GM23338 (cell line): ENCODE data around the gene TTBK1. TPM values are rescaled to one million over a fixed set of nuclear protein-coding genes. Genes with fewer than 3 reads are reported as not detected.

Experiments used
- ATAC-seq: fragments of 200-7000 bp; cut with Tn5 transposase; 3 replicates; pipeline ENCODE4 v1.9.1; 2020
- DNase-seq: peaks from one replicate; pipeline ENCODE4 v3.0.0-alpha.2; 2015; ENCODE audit warnings: low spot score
- H2AFZ ChIP-seq: fragments of 200-600 bp; sonication (generic); 2 replicates; pipeline ENCODE4 v1.8.0; 2016; ENCODE audit warnings: antibody characterized with exemption, mild to moderate bottlenecking, moderate library complexity
- H3F3A ChIP-seq: fragments of 200-600 bp; sonication (generic); replicated peaks from 2 replicates; pipeline ENCODE4 v1.8.0; 2017; ENCODE audit warnings: antibody characterized with exemption, mixed run types, low read depth
- H3K27ac ChIP-seq: fragments of 200-600 bp; sonication (generic); 2 replicates; pipeline ENCODE4 v1.6.1; 2016; ENCODE audit warnings: low read depth
- H3K27me3 ChIP-seq: fragments of 200-600 bp; sonication (generic); 2 replicates; pipeline ENCODE4 v1.8.0; 2016; ENCODE audit warnings: mild to moderate bottlenecking, mixed run types, moderate library complexity; ENCODE audit not compliant: insufficient read depth
- H3K36me3 ChIP-seq: fragments of 200-600 bp; sonication (generic); 2 replicates; pipeline ENCODE4 v1.8.0; 2016; ENCODE audit warnings: mild to moderate bottlenecking; ENCODE audit not compliant: insufficient read depth
- H3K4me1 ChIP-seq: fragments of 200-600 bp; sonication (generic); 2 replicates; pipeline ENCODE4 v1.8.0; 2016; ENCODE audit warnings: mild to moderate bottlenecking, moderate library complexity; ENCODE audit not compliant: insufficient read depth
- H3K4me2 ChIP-seq: fragments of 200-600 bp; sonication (generic); 2 replicates; pipeline ENCODE4 v1.7.1; 2017; ENCODE audit warnings: mixed run types
- H3K4me3 ChIP-seq: fragments of 200-600 bp; sonication (generic); 2 replicates; pipeline ENCODE4 v1.6.1; 2016; ENCODE audit warnings: mixed run types
- H3K79me2 ChIP-seq: fragments of 200-600 bp; sonication (generic); replicated peaks from 2 replicates; pipeline ENCODE4 v1.8.0; 2017; ENCODE audit warnings: mild to moderate bottlenecking; ENCODE audit not compliant: insufficient read depth
- H3K9me2 ChIP-seq: fragments of 200-600 bp; sonication (generic); 2 replicates; pipeline ENCODE4 v1.8.0; 2017; ENCODE audit not compliant: insufficient read depth
- H4K20me1 ChIP-seq: fragments of 200-600 bp; sonication (generic); replicated peaks from 2 replicates; pipeline ENCODE4 v1.8.0; 2017; ENCODE audit warnings: mild to moderate bottlenecking; ENCODE audit not compliant: insufficient read depth
- H3K27ac Mint-ChIP-seq: 2 replicates; pipeline ENCODE4 v1.8.0; 2020; ENCODE audit warnings: inconsistent platforms, mild to moderate bottlenecking, moderate library complexity, mixed read lengths
- H3K27me3 Mint-ChIP-seq: 3 replicates; pipeline ENCODE4 v1.8.0; 2022; ENCODE audit warnings: low read depth, mild to moderate bottlenecking, moderate library complexity, mixed read lengths, inconsistent platforms; ENCODE audit not compliant: insufficient read depth, poor library complexity
- H3K36me3 Mint-ChIP-seq: 3 replicates; pipeline ENCODE4 v1.8.0; 2021; ENCODE audit warnings: low read depth, mild to moderate bottlenecking, inconsistent platforms, moderate library complexity, mixed read lengths
- H3K4me1 Mint-ChIP-seq: 3 replicates; pipeline ENCODE4 v1.8.0; 2020; ENCODE audit warnings: mild to moderate bottlenecking, inconsistent platforms, mixed read lengths
- H3K4me3 Mint-ChIP-seq: 3 replicates; pipeline ENCODE4 v1.8.0; 2021; ENCODE audit warnings: moderate library complexity, mild to moderate bottlenecking, inconsistent platforms, mixed read lengths
- H3K9me3 Mint-ChIP-seq: 3 replicates; pipeline ENCODE4 v1.8.0; 2020; ENCODE audit warnings: moderate library complexity, mild to moderate bottlenecking, inconsistent platforms, mixed read lengths
- CREB1 ChIP-seq: fragments of 250-450 bp; sonication (Bioruptor Pico); IDR thresholded peaks from 2 replicates; pipeline ENCODE4 v1.5.0; 2020; ENCODE audit warnings: low read depth, mild to moderate bottlenecking, moderate library complexity
- EZH2 ChIP-seq: fragments of 200-600 bp; sonication (generic); IDR thresholded peaks from one replicate; pipeline ENCODE4 v1.8.0; 2017; ENCODE audit warnings: antibody characterized with exemption, mild to moderate bottlenecking, low read depth; ENCODE audit not compliant: unreplicated experiment
- EZH2phosphoT487 ChIP-seq: fragments of 200-600 bp; sonication (generic); IDR thresholded peaks from one replicate; pipeline ENCODE4 v1.8.1; 2018; ENCODE audit warnings: antibody characterized with exemption; ENCODE audit not compliant: unreplicated experiment
- JUNB ChIP-seq: IDR thresholded peaks from one replicate; pipeline ENCODE4 v1.6.1; 2016; ENCODE audit warnings: antibody characterized with exemption; ENCODE audit not compliant: unreplicated experiment
- NANOG ChIP-seq: IDR thresholded peaks from 2 replicates; pipeline ENCODE4 v1.6.1; 2016; ENCODE audit warnings: antibody characterized with exemption, borderline replicate concordance
- POLR2AphosphoS5 ChIP-seq: IDR thresholded peaks from 2 replicates; pipeline ENCODE4 v1.6.1; 2016; ENCODE audit warnings: antibody characterized with exemption, low read depth
- STAT1 ChIP-seq: IDR thresholded peaks from one replicate; pipeline ENCODE4 v1.6.1; 2016; ENCODE audit warnings: antibody characterized with exemption; ENCODE audit not compliant: unreplicated experiment
- ZNF114 ChIP-seq: fragments of 250-450 bp; sonication (Bioruptor Pico); IDR thresholded peaks from 2 replicates; pipeline ENCODE4 v1.5.0; 2020; ENCODE audit warnings: mild to moderate bottlenecking, moderate library complexity
- ZNF331 ChIP-seq: fragments of 250-450 bp; sonication (Bioruptor Pico); IDR thresholded peaks from 2 replicates; pipeline ENCODE4 v1.5.0; 2020; ENCODE audit warnings: low read depth, mild to moderate bottlenecking, moderate library complexity
- polyA plus RNA-seq: library from polyadenylated mRNA; unstranded; fragments of >200 nt; fragmentation: Nextera tagmentation; extraction: Ambion mirVana; gene quantifications from 2 replicates; pipeline ENCODE4 v1.2.1, GENCODE V29; 2016
- total RNA-seq: library from RNA; depleted of rRNA; stranded (reverse); fragments of >200 nt; shearing (Covaris generic); gene quantifications from 2 replicates; pipeline ENCODE4 v1.2.3, GENCODE V29; 2014
- TF ChIP-seq, protein P1 (sequence below), 2 experiments: fragments of 200-600 bp in 1 of 2; sonication (generic) in 1 of 2; conservative IDR thresholded peaks; 2 replicates each; pipeline versions ENCODE4 v1.5.1 to v1.6.1; 2016 to 2017; ENCODE audit warnings: antibody characterized with exemption in 2 of 2, low read depth in 2 of 2, mild to moderate bottlenecking in 2 of 2, moderate library complexity in 1 of 2
- TF ChIP-seq, protein P2 (sequence below): IDR thresholded peaks from one replicate; pipeline ENCODE4 v1.6.1; 2018; ENCODE audit warnings: antibody characterized with exemption; ENCODE audit not compliant: unreplicated experiment

The TTBK1 gene
- total and polyA plus RNA-seq, 2 experiments from 2014 or later = 0.29 to 1.1 TPM

DNA sequence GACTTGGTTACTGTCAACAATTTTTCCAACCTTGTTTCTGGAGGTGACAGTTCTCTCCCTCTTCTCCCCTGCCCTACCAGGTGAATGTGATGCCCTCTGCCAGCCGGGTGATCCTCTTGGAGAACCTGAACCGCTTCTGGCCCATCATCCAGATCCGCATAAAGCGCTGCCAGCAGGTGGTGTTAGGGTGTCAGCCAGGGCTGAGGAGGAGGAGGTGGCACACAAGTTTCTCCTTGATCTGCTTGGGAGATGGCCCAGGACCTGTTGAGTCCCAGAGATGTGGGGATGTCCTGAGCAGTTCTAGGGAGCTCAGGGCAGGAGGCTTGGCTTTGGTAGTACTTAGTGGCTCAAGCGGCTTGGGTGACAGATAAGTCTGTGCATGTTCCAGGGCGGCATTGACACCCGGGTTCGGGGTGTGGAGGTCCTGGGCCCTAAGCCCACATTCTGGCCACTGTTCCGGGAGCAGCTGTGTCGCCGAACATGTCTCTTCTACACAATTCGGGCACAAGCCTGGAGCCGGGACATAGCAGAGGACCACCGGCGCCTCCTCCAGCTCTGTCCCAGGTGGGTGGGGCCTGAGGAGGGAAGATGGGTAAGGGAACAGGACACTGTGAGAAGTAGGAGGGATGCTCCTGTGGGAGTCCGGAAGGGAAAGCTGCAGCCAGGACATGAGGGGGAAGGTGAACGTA lies 40.1 kb upstream of the TTBK1 start:
- no peaks in the 10 kb centered on the region for H3F3A ChIP-seq
- DNase-seq (no peak), ATAC-seq (peak; percentile 28; the same call in 2 of the 3 replicates)
- no peak overlapping the region for H3K4me2 ChIP-seq
- Mint-ChIP-seq H3K4me1 (no peaks in the 10 kb centered on the region; the same call in 1 of the 3 replicates), H3K27ac (no peak overlapping the region), H3K36me3 (no peaks in the 10 kb centered on the region), H3K27me3 (peaks cover 12% of the 10 kb centered on the region), H3K9me3 (no peaks in the 10 kb centered on the region), H3K4me3 (no peak overlapping the region)
- no peak overlapping the region for H3K4me3 ChIP-seq
- H3K27me3 ChIP-seq = no peaks in the 10 kb centered on the region
- no peaks in the 10 kb centered on the region for H4K20me1 ChIP-seq
- no peaks in the 10 kb centered on the region for H3K4me1 ChIP-seq
- no peaks in the 10 kb centered on the region for H3K9me2 ChIP-seq
- no peaks in the 10 kb centered on the region for H3K79me2 ChIP-seq
- no peak overlapping the region for H3K27ac ChIP-seq
- TF ChIP-seq, protein P1, sequence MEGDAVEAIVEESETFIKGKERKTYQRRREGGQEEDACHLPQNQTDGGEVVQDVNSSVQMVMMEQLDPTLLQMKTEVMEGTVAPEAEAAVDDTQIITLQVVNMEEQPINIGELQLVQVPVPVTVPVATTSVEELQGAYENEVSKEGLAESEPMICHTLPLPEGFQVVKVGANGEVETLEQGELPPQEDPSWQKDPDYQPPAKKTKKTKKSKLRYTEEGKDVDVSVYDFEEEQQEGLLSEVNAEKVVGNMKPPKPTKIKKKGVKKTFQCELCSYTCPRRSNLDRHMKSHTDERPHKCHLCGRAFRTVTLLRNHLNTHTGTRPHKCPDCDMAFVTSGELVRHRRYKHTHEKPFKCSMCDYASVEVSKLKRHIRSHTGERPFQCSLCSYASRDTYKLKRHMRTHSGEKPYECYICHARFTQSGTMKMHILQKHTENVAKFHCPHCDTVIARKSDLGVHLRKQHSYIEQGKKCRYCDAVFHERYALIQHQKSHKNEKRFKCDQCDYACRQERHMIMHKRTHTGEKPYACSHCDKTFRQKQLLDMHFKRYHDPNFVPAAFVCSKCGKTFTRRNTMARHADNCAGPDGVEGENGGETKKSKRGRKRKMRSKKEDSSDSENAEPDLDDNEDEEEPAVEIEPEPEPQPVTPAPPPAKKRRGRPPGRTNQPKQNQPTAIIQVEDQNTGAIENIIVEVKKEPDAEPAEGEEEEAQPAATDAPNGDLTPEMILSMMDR (conservative IDR thresholded peaks at IDR 0.05; ENCODE audit: low read depth in 2 of 2) = peak in 1 of 2 experiments; percentile 33; a peak in 2 of 4 replicates
- TF ChIP-seq NANOG = no peak
- no peaks in the 10 kb centered on the region for H3K36me3 ChIP-seq
- no peak overlapping the region for H2AFZ ChIP-seq

DNA sequence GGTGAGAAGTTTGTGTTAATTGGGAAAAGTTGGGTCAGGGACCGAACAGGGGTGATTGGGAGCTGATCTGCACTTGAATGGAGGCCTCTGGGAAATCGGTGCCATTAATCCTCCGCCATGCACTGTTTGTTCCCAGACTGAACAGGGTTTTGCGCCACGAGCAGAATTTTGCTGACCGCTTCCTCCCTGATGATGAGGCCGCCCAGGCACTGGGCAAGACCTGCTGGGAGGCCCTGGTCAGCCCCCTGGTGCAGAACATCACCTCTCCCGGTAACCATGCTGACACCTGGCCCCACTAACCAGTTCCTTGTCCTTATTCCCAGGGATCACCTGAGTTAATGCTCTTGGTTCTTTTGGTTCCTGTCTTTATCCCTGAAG lies 39.6 kb upstream of the TTBK1 start:
- H3K27me3 ChIP-seq = no peaks in the 10 kb centered on the region
- Mint-ChIP-seq H3K4me1 (no peaks in the 10 kb centered on the region; the same call in 1 of the 3 replicates), H3K9me3 (no peaks in the 10 kb centered on the region), H3K36me3 (no peaks in the 10 kb centered on the region), H3K27ac (no peak overlapping the region), H3K4me3 (no peak overlapping the region), H3K27me3 (peaks cover 11% of the 10 kb centered on the region)
- DNase-seq = no peak
- no peaks in the 10 kb centered on the region for H3K36me3 ChIP-seq
- H3F3A ChIP-seq = no peaks in the 10 kb centered on the region
- no peak overlapping the region for H3K4me3 ChIP-seq
- ATAC-seq = no peak
- H2AFZ ChIP-seq = no peak overlapping the region
- H3K4me2 ChIP-seq = no peak overlapping the region
- H3K79me2 ChIP-seq = no peaks in the 10 kb centered on the region
- no peaks in the 10 kb centered on the region for H4K20me1 ChIP-seq
- H3K9me2 ChIP-seq = no peaks in the 10 kb centered on the region
- no peak overlapping the region for H3K27ac ChIP-seq
- no peaks in the 10 kb centered on the region for H3K4me1 ChIP-seq
- TF ChIP-seq STAT1 (no peak), POLR2AphosphoS5 (no peak), NANOG (no peak), EZH2phosphoT487 (no peak), EZH2 (no peak), ZNF331 (CRISPR knock-in tag) (no peak), ZNF114 (no peak), JUNB (no peak), CREB1 (no peak)
- TF ChIP-seq, protein P1 (conservative IDR thresholded peaks at IDR 0.05; ENCODE audit: low read depth in 2 of 2) = no peak
- TF ChIP-seq, protein P2, sequence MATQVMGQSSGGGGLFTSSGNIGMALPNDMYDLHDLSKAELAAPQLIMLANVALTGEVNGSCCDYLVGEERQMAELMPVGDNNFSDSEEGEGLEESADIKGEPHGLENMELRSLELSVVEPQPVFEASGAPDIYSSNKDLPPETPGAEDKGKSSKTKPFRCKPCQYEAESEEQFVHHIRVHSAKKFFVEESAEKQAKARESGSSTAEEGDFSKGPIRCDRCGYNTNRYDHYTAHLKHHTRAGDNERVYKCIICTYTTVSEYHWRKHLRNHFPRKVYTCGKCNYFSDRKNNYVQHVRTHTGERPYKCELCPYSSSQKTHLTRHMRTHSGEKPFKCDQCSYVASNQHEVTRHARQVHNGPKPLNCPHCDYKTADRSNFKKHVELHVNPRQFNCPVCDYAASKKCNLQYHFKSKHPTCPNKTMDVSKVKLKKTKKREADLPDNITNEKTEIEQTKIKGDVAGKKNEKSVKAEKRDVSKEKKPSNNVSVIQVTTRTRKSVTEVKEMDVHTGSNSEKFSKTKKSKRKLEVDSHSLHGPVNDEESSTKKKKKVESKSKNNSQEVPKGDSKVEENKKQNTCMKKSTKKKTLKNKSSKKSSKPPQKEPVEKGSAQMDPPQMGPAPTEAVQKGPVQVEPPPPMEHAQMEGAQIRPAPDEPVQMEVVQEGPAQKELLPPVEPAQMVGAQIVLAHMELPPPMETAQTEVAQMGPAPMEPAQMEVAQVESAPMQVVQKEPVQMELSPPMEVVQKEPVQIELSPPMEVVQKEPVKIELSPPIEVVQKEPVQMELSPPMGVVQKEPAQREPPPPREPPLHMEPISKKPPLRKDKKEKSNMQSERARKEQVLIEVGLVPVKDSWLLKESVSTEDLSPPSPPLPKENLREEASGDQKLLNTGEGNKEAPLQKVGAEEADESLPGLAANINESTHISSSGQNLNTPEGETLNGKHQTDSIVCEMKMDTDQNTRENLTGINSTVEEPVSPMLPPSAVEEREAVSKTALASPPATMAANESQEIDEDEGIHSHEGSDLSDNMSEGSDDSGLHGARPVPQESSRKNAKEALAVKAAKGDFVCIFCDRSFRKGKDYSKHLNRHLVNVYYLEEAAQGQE = no peak
